NCI-H1930 (cell line): ENCODE data around the gene EPYC.

Source experiments
- DNase-seq, 2 experiments: peaks; one replicate each; lab custom pipeline; 2025; lab: John Stamatoyannopoulos, UW

Gene EPYC

DNA sequence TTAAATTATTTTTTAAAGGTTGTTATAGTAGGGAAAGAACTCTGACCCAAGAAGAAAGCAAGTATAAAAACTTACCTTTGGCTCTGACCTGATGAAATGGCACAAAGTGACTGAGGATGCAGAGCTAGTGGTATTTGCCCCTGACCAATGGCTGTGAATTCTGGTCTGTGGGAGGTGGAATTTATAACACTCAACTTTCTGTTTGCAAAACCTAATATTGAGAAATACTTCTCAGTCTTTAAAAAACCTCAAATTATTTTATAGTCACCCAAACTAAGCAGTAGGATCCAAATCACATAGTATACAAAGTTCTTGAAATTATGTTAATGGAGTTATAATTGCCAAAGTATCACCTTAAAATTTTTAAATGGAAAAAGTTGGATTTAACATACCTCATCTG lies at the start of gene EPYC:
Gene EPYC, minus strand, starts transcription at position 101 of the 400 bp plus-strand sequence. CDS start 2,407 bp downstream, outside the sequence.
- no peak for DNase-seq

GRCh38 chr12:91053951-91054715 lies 49.4 kb upstream of the EPYC start:
- no peak for DNase-seq

- no peak for DNase-seq
These were observed 47.3 kb upstream of the EPYC start for GRCh38 chr12:91052026-91052425.

GRCh38 chr12:91044586-91044985 lies 39.8 kb upstream of the EPYC start:
- DNase-seq: no peak

DNA sequence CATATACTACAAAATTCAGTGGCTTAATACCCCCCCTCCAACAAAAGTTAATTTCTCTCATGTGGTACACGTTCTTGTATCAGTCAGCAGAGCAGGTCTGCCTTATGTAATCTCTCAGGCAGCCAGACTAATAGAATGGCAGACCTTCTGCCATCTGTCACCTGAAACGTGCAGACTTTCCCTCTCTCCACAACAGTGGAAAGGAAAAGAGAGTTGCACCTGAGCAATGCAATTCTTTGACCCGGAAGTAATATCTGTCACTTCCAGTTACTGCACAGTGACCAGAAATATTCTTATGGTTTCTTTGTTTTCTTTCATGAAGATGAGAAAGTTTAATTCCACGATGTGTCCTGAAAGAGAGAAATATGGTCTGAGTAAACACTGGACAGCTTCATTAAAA lies 38.6 kb upstream of the EPYC start:
- DNase-seq: no peak

- DNase-seq: no peak
These were observed 35.5 kb upstream of the EPYC start for GRCh38 chr12:91040096-91040755.

DNA sequence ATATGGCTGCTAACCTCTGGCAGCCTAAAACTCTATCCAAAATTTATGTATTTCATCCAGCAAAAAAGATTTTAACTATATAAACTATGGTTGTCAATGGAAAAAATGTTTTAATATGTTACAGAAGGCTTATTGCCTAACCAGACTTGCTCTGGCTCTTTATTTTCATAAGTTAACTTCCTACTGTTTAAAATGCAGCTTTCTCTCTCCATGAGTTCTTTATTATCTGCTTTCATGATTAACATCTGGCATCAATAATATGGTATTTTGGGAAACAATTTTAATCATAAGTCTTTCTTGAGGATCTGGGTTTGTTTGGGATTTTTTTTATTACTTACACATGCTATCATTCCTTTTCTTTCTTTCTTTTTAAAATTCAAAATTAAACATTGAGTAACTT lies 32.5 kb upstream of the EPYC start:
- DNase-seq: no peak

GRCh38 chr12:91033251-91033650 lies 28.5 kb upstream of the EPYC start:
- DNase-seq: no peak

DNA sequence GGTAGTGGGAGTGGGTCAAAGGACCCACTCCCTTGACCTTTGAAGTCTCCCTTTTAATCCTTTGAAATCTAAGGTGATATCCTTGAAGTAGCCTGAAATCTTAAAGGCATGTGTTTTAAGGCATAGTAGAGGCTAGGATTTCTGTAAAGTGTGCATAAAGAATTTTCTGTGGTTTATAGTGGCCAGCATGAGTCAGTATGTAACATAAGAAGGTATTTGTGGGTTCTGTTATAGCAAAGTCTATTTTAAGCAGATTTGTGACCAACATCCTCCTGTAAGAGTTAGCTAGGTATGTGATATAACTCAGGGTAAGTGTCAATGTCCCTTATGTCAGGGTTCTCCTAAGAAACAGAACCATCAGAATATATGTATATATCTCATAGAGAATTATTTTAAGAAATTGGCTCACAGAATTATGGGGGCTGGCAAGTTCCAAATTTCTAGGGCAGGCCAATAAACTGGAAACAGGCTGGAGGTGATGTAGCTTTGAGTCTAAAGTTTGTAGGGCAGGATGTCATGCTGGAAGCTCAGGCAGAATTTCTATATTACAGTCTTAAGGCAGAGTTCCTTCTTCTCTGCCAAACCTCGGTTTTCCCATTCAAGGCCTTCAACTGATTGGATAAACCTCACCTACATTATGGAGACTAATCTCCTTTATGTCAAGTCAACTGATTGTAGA lies 18.7 kb upstream of the EPYC start:
- no peak for DNase-seq

- no peak for DNase-seq
These were observed 16.3 kb upstream of the EPYC start for GRCh38 chr12:91021076-91021475.

DNA sequence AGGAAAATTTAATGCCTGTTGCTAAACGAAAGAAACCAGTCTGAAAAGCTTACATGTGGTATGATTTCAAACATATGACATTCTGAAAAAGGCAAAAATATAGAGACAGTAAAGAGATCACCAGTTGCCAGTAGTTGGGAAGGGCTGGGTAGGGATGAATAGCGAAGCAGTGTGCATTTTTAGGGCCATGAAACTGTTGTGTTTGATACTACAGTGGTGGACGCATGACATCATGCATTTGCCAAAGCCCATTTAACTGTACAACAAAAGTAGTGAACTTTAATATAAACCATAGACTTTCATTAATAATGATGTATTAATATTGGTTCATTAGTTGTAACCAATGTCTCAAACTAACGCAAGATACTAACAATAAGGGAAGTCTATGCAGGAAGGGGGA lies 14.7 kb upstream of the EPYC start:
- no peak for DNase-seq

DNA sequence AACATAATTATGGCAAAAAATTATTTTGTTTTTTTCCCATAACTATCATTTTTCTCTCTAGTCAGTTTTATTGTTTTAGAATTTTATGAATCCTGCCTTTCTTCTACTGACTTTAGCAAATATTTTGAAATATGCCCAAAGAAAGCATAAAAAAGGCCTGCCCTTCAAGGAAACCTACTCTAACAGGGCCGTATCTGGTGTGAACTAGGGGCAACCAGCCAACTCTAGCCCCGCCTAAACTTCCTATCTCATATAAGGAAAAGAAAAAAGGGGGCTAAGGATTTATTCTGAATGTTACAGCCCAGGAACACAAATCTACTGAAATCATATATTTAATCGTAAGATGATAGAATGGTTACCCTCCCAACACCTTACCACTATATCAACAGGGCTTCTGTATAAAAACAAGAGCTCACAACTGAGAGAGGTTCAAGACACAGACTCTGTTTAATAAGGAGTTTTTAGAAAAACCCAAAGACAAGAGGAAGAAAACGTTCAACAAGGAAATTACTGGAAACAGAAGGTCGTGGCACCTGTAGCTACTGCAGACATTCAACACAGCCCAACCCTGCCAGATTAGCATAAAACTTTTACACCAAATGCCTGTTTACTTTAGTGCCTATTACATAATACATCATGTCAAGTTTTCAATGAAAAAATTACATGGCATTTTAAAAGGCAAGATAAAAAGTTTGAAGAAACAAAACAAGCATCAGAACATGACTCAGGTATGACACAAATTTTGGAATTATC lies 12.9 kb upstream of the EPYC start:
- no peak for DNase-seq

DNA sequence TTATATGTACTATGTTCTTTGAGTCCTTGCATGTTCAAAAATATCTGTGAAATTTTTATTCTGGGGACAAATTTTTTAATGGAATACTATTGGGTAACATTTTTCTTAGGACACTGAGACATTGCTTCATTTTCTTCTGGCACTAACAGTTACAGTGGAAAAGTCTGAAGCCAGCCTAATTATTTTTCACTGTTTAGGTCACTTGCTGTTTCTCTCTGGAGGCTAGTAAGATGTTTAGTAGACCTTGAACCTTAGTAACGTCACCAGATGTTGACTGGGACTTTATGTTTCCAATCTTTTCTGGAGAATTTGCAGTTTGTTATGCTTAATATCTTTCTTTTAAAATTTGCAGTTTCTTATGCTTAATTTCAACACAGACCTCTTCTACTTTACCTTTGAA lies 12.3 kb upstream of the EPYC start:
- DNase-seq: no peak

DNA sequence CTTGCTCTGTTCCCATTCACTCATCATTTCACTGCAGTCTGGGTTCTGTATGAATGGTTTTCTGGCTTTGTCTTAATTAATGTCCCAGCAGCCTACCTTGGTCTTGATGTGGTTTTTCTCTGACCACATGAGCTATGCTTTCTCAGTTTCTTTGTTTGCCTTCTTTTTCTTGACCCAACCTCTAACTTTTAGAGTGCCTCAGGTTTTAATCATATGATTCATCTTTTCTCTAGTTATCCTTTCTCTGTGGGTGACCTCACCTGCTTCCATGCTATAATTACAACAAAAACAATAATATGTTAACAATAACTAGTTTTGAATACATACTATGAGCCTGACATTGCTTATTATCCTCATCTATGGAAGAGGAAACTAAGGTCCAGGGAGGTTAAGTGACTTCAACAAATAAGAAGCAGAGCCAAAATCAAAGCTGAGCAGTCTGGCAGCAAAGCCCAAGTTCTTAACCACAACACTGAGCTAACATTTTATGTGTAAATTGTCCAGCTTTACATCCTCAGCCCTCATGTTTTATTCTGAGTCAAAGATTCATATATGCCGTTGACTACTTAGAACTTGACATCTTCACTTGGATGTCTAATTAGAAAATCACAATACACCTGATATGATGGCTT lies 4.7 kb upstream of the EPYC start:
- no peak for DNase-seq

GRCh38 chr12:91007531-91008290 lies 2.9 kb upstream of the EPYC start:
- no peak for DNase-seq

- no peak for DNase-seq
These were observed 1.0 kb downstream of the EPYC start for GRCh38 chr12:91003737-91004136.

GRCh38 chr12:91001306-91001705 lies 3.5 kb downstream of the EPYC start:
- DNase-seq: no peak

GRCh38 chr12:90999966-91000365 lies 4.8 kb downstream of the EPYC start:
- no peak for DNase-seq

DNA sequence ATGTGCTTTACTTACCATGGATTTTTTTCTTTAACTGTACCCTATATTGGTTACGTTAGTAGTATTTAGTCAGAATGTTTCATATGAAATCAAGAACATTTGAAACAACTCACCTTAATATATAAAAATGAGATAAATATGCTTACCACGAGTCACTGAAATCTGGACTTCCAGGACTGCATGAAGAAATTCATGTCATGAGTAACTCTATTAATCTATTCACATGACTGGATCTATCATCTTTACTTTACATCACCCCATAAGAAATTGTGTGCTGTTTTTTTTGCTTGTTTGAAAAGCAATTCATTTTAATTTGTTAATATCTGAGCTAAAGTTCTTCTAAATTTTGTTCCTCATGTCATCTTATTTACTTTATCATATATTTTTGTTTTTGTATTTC lies 5.2 kb downstream of the EPYC start:
- no peak for DNase-seq

DNA sequence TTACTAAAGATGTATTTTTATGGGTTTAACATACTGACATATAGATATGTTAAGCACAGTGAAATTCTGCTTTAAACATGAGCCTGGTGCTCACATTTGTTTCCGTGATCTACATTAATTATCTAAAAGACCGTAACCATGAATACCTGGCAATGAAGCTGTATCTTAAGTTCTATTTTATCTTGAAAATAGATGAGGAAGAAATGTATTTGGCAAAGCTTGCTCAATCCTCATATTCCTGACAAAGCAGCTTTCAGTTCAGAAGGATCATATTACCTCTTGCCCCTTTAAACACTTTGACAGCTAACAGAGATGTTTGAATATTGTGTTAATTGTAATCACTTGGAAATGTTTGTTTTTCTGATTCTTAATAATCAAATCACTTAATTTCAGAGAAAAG lies 9.8 kb downstream of the EPYC start:
- DNase-seq: no peak

GRCh38 chr12:90991952-90992465 lies 12.8 kb downstream of the EPYC start:
- no peak for DNase-seq
